NB4 (cell line): Measurements from ENCODE around the gene C1orf210.

ENCODE experiments used
- CTCF ChIP-seq: IDR thresholded peaks from one replicate; pipeline ENCODE4 v1.5.1; 2012; ENCODE audit warnings: low read depth, low read length
- MAX ChIP-seq: IDR thresholded peaks from 2 replicates; pipeline ENCODE4 v1.6.1; 2011; ENCODE audit warnings: low read depth, low read length
- MYC ChIP-seq: IDR thresholded peaks from 2 replicates; pipeline ENCODE4 v1.6.1; 2011; ENCODE audit warnings: low read depth, low read length
- POLR2A ChIP-seq: IDR thresholded peaks from 2 replicates; pipeline ENCODE4 v1.6.1; 2011; ENCODE audit warnings: mild to moderate bottlenecking; ENCODE audit not compliant: insufficient read length; ENCODE audit errors: extremely low read depth

DNA sequence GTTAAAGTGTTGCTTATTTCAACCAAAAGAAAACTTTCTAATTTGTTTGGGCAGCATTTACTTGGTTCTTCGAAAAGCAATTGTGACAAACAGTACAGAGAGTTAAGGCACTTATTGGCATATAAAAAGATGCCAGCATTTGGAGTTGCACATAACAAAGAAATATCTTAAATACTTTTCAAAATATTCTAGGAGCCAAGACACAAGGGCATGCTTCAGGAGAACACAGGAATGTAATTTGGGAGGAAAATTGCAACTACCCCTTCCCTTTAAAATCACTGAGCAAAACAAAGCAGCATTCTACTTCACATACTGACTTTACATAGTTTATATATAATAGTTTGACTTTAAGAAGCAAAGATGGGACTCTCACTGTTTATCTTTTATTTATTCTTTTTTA is 10.8 kb upstream of the C1orf210 start:
- TF ChIP-seq CTCF (no peak), MYC (no peak), POLR2A (no peak), MAX (no peak)
